ENCODE results near the gene SOBP.

The SOBP gene

GRCh38 chr6:107661291-107661690 is 171.4 kb downstream of the SOBP start:
- no peak for DNase-seq (ENCODE audit: low spot score)

GRCh38 chr6:107662333-107662732 is 172.4 kb downstream of the SOBP start:
- DNase-seq (ENCODE audit: low spot score): no peak

GRCh38 chr6:107663308-107663707 is 173.4 kb downstream of the SOBP start:
- DNase-seq (ENCODE audit: low spot score): no peak

- DNase-seq (ENCODE audit: low spot score): no peak
Observed at GRCh38 chr6:107665382-107665781, 175.5 kb downstream of the SOBP start.

GRCh38 chr6:107666084-107666980 is 176.4 kb downstream of the SOBP start:
- no peak for DNase-seq (ENCODE audit: low spot score)

- DNase-seq (ENCODE audit: low spot score): no peak
Observed at GRCh38 chr6:107666981-107667601, 177.2 kb downstream of the SOBP start.

GRCh38 chr6:107667790-107668189 is 177.9 kb downstream of the SOBP start:
- no peak for DNase-seq (ENCODE audit: low spot score)

GRCh38 chr6:107668743-107669474 is 179.0 kb downstream of the SOBP start:
- DNase-seq (ENCODE audit: low spot score): no peak

GRCh38 chr6:107670792-107671199 is 180.9 kb downstream of the SOBP start:
- no peak for DNase-seq (ENCODE audit: low spot score)

GRCh38 chr6:107673076-107673494 is 183.2 kb downstream of the SOBP start:
- no peak for DNase-seq (ENCODE audit: low spot score)

- DNase-seq (ENCODE audit: low spot score): peak; percentile 71
Observed at GRCh38 chr6:107674995-107675738, 185.2 kb downstream of the SOBP start.

GRCh38 chr6:107676042-107676441 is 186.1 kb downstream of the SOBP start:
- DNase-seq (ENCODE audit: low spot score): no peak

GRCh38 chr6:107677399-107677798 is 187.5 kb downstream of the SOBP start:
- no peak for DNase-seq (ENCODE audit: low spot score)

- no peak for DNase-seq (ENCODE audit: low spot score)
Observed at GRCh38 chr6:107679457-107679856, 189.5 kb downstream of the SOBP start.

GRCh38 chr6:107682721-107683120 is 192.8 kb downstream of the SOBP start:
- DNase-seq (ENCODE audit: low spot score): no peak

- no peak for DNase-seq (ENCODE audit: low spot score)
Observed at GRCh38 chr6:107683183-107683582, 193.3 kb downstream of the SOBP start.

- no peak for DNase-seq (ENCODE audit: low spot score)
Observed at GRCh38 chr6:107684996-107685395, 195.1 kb downstream of the SOBP start.

- no peak for DNase-seq (ENCODE audit: low spot score)
Observed at GRCh38 chr6:107689190-107689589, 199.3 kb downstream of the SOBP start.

- no peak for DNase-seq (ENCODE audit: low spot score)
Observed at GRCh38 chr6:107689951-107690642, 200.2 kb downstream of the SOBP start.

GRCh38 chr6:107690643-107691061 is 200.7 kb downstream of the SOBP start:
- no peak for DNase-seq (ENCODE audit: low spot score)

GRCh38 chr6:107691062-107691751 is 201.3 kb downstream of the SOBP start:
- DNase-seq (ENCODE audit: low spot score): no peak
